ENCODE measurements around the gene ATP6AP1. TPM values are rescaled to one million over a fixed set of nuclear protein-coding genes. Genes with fewer than 3 reads are reported as not detected.

The ATP6AP1 gene
- total RNA-seq, 1 experiment from 2014 or later: 46.6 TPM

GRCh38 chrX:154419189-154419588 lies 9.3 kb upstream of the ATP6AP1 start:
- no peak for DNase-seq (ENCODE audit: low read depth)
- in situ Hi-C loops (cut with HindIII; ENCODE audit: low pct_unique_long_range_greater_than_20kb, low sequenced_read_pairs): no loop called here

GRCh38 chrX:154419688-154420401 lies 8.6 kb upstream of the ATP6AP1 start:
- in situ Hi-C loops (cut with HindIII; ENCODE audit: low pct_unique_long_range_greater_than_20kb, low sequenced_read_pairs): no loop called here

GRCh38 chrX:154420402-154420756 lies 8.1 kb upstream of the ATP6AP1 start:
- DNase-seq (ENCODE audit: low read depth): no peak
- in situ Hi-C loops (cut with HindIII; ENCODE audit: low pct_unique_long_range_greater_than_20kb, low sequenced_read_pairs): no loop called here

More at GRCh38 chrX:154419688-154420401, 8.6 kb upstream of the ATP6AP1 start:
- no peak for DNase-seq (ENCODE audit: low read depth)

GRCh38 chrX:154426916-154427770 lies 1.3 kb upstream of the ATP6AP1 start:
- in situ Hi-C loops (cut with HindIII; ENCODE audit: low pct_unique_long_range_greater_than_20kb, low sequenced_read_pairs): no loop called here
- DNase-seq (ENCODE audit: low read depth): no peak

- no peak for DNase-seq (ENCODE audit: low read depth)
- in situ Hi-C loops (cut with HindIII; ENCODE audit: low pct_unique_long_range_greater_than_20kb, low sequenced_read_pairs): no loop called here
Observed at GRCh38 chrX:154429711-154430110, 1.2 kb downstream of the ATP6AP1 start.

- in situ Hi-C loops (cut with HindIII; ENCODE audit: low pct_unique_long_range_greater_than_20kb, low sequenced_read_pairs): no loop called here
- DNase-seq (ENCODE audit: low read depth): no peak
Observed at GRCh38 chrX:154430479-154430878, 2.0 kb downstream of the ATP6AP1 start.

- in situ Hi-C loops (cut with HindIII; ENCODE audit: low pct_unique_long_range_greater_than_20kb, low sequenced_read_pairs): no loop called here
- DNase-seq (ENCODE audit: low read depth): no peak
Observed at GRCh38 chrX:154430916-154431315, 2.4 kb downstream of the ATP6AP1 start.

- DNase-seq (ENCODE audit: low read depth): no peak
- in situ Hi-C loops (cut with HindIII; ENCODE audit: low pct_unique_long_range_greater_than_20kb, low sequenced_read_pairs): no loop called here
Observed at GRCh38 chrX:154431341-154431740, 2.9 kb downstream of the ATP6AP1 start.

GRCh38 chrX:154432210-154432609 lies 3.7 kb downstream of the ATP6AP1 start:
- in situ Hi-C loops (cut with HindIII; ENCODE audit: low pct_unique_long_range_greater_than_20kb, low sequenced_read_pairs): no loop called here
- DNase-seq (ENCODE audit: low read depth): no peak

- in situ Hi-C loops (cut with HindIII; ENCODE audit: low pct_unique_long_range_greater_than_20kb, low sequenced_read_pairs): no loop called here
- DNase-seq (ENCODE audit: low read depth): no peak
Observed at GRCh38 chrX:154433605-154434004, 5.1 kb downstream of the ATP6AP1 start.

GRCh38 chrX:154434394-154435168 lies 6.1 kb downstream of the ATP6AP1 start:
- DNase-seq (ENCODE audit: low read depth): no peak
- in situ Hi-C loops (cut with HindIII; ENCODE audit: low pct_unique_long_range_greater_than_20kb, low sequenced_read_pairs): no loop called here

GRCh38 chrX:154435171-154435733 lies 6.8 kb downstream of the ATP6AP1 start:
- DNase-seq (ENCODE audit: low read depth): no peak
- in situ Hi-C loops (cut with HindIII; ENCODE audit: low pct_unique_long_range_greater_than_20kb, low sequenced_read_pairs): no loop called here

- DNase-seq (ENCODE audit: low read depth): no peak
- in situ Hi-C loops (cut with HindIII; ENCODE audit: low pct_unique_long_range_greater_than_20kb, low sequenced_read_pairs): no loop called here
Observed at GRCh38 chrX:154436374-154436982, 8.0 kb downstream of the ATP6AP1 start.

GRCh38 chrX:154436983-154437752 lies 8.7 kb downstream of the ATP6AP1 start, which contains the start of gene GDI1:
Gene GDI1 (plus strand): TSS chrX:154437154. CDS start chrX:154437255, 101 bp downstream.
- in situ Hi-C loops (cut with HindIII; ENCODE audit: low pct_unique_long_range_greater_than_20kb, low sequenced_read_pairs): no loop called here
- DNase-seq (ENCODE audit: low read depth): peak; percentile 57

GRCh38 chrX:154437971-154438893 lies 9.8 kb downstream of the ATP6AP1 start:
- DNase-seq (ENCODE audit: low read depth): no peak
- in situ Hi-C loops (cut with HindIII; ENCODE audit: low pct_unique_long_range_greater_than_20kb, low sequenced_read_pairs): no loop called here

GRCh38 chrX:154439841-154440240 lies 11.4 kb downstream of the ATP6AP1 start:
- in situ Hi-C loops (cut with HindIII; ENCODE audit: low pct_unique_long_range_greater_than_20kb, low sequenced_read_pairs): no loop called here
- no peak for DNase-seq (ENCODE audit: low read depth)
